Stomach (tissue), 4 donors: ENCODE data around the gene SLC35D1.

ENCODE experiments used
- CTCF ChIP-seq, 7 experiments: fragments of 450-650 bp in 4 of 7; fragments of 200-600 bp in 3 of 7; sonication (generic) in 3 of 7; IDR thresholded peaks; one replicate each; pipeline ENCODE4 v1.5.1; 2016 to 2019; ENCODE audit warnings: antibody characterized with exemption in 7 of 7, control low read depth in 2 of 7, mild to moderate bottlenecking in 1 of 7
- EP300 ChIP-seq: sonication (generic); formaldehyde crosslinking; IDR thresholded peaks from one replicate; pipeline ENCODE4 v1.6.1; 2017; ENCODE audit warnings: antibody characterized with exemption
- POLR2A ChIP-seq, 4 donors: fragments of 450-650 bp; IDR thresholded peaks; one replicate each; pipeline ENCODE4 v1.6.1; 2016; ENCODE audit warnings: antibody characterized with exemption in 4 of 4, control low read depth in 2 of 4, mild to moderate bottlenecking in 1 of 4, moderate library complexity in 1 of 4
- POLR2AphosphoS5 ChIP-seq, 3 donors: sonication (generic); formaldehyde crosslinking; IDR thresholded peaks; one replicate each; pipeline ENCODE4 v1.6.1; 2016; ENCODE audit warnings: antibody characterized with exemption in 3 of 3

GRCh38 chr1:66954208-66954607 is 99.7 kb downstream of the SLC35D1 start:
- TF ChIP-seq CTCF (IDR thresholded peaks at IDR 0.05) (no peak), POLR2A (IDR thresholded peaks at IDR 0.05) (no peak), EP300 (no peak), POLR2AphosphoS5 (IDR thresholded peaks at IDR 0.05) (no peak)
